Measurements from ENCODE around the gene USH2A.

DNA sequence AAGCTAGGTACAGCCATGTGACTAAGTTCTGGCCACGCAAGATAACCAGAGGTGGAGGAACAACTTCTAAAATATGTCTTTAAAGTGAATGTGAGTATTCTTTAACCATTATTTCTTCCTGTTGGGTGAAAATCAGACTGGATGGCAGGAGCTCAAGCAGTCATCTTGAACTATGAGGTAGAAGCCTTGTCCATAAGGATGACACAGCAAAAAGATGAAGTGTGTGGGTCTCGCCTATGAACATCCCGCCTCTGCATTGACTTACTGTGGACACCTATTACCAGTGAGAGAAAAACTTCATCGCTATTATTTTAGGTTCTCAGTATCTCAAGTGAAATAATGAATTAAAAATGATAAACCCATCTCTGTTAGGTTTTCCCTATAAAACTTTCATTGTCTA, 365.3 kb downstream of the USH2A start:
- TF ChIP-seq, protein P1, sequence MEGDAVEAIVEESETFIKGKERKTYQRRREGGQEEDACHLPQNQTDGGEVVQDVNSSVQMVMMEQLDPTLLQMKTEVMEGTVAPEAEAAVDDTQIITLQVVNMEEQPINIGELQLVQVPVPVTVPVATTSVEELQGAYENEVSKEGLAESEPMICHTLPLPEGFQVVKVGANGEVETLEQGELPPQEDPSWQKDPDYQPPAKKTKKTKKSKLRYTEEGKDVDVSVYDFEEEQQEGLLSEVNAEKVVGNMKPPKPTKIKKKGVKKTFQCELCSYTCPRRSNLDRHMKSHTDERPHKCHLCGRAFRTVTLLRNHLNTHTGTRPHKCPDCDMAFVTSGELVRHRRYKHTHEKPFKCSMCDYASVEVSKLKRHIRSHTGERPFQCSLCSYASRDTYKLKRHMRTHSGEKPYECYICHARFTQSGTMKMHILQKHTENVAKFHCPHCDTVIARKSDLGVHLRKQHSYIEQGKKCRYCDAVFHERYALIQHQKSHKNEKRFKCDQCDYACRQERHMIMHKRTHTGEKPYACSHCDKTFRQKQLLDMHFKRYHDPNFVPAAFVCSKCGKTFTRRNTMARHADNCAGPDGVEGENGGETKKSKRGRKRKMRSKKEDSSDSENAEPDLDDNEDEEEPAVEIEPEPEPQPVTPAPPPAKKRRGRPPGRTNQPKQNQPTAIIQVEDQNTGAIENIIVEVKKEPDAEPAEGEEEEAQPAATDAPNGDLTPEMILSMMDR (IDR thresholded peaks at IDR 0.05) = no peak
- no peak for TF ChIP-seq POLR2A (IDR thresholded peaks at IDR 0.05)
